Smooth muscle cell (in vitro differentiated cells): ENCODE results near the gene SMLR1. TPM values are rescaled to one million over a fixed set of nuclear protein-coding genes. Genes with fewer than 3 reads are reported as not detected.

ENCODE experiments used
- DNase-seq: peaks from one replicate; lab custom pipeline; 2025; ENCODE audit not compliant: unreplicated experiment; lab: John Stamatoyannopoulos, UW
- H2AFZ ChIP-seq: fragments of 200-600 bp; sonication (generic); 2 replicates; pipeline ENCODE4 v1.6.0; 2016; ENCODE audit warnings: antibody characterized with exemption, low read depth, mild to moderate bottlenecking
- H3F3A ChIP-seq: fragments of 200-600 bp; sonication (generic); 2 replicates; pipeline ENCODE4 v1.6.0; 2017; ENCODE audit warnings: antibody characterized with exemption, low read depth
- H3K27ac ChIP-seq: fragments of 200-600 bp; sonication (generic); 2 replicates; pipeline ENCODE4 v1.5.1; 2016; ENCODE audit warnings: low read depth, mild to moderate bottlenecking
- H3K27me3 ChIP-seq: fragments of 200-600 bp; sonication (generic); 2 replicates; pipeline ENCODE4 v1.6.1; 2016; ENCODE audit warnings: low read depth, mild to moderate bottlenecking
- H3K36me3 ChIP-seq: fragments of 200-600 bp; sonication (generic); 2 replicates; pipeline ENCODE4 v1.5.1; 2016; ENCODE audit warnings: low read depth
- H3K4me1 ChIP-seq: fragments of 200-600 bp; sonication (generic); 2 replicates; pipeline ENCODE4 v1.5.1; 2016; ENCODE audit warnings: low read depth
- H3K4me2 ChIP-seq: fragments of 200-600 bp; sonication (generic); 2 replicates; pipeline ENCODE4 v1.6.0; 2016; ENCODE audit warnings: mild to moderate bottlenecking
- H3K4me3 ChIP-seq: fragments of 200-600 bp; sonication (generic); 2 replicates; pipeline ENCODE4 v1.5.1; 2016; ENCODE audit warnings: mild to moderate bottlenecking
- H3K79me2 ChIP-seq: fragments of 200-600 bp; sonication (generic); 2 replicates; pipeline ENCODE4 v1.6.0; 2016; ENCODE audit warnings: low read depth, mild to moderate bottlenecking
- H3K9ac ChIP-seq: fragments of 200-600 bp; sonication (generic); 2 replicates; pipeline ENCODE4 v1.6.0; 2016; ENCODE audit warnings: low read depth
- H3K9me3 ChIP-seq: fragments of 200-600 bp; sonication (generic); replicated peaks from 2 replicates; pipeline ENCODE4 v1.5.1; 2016; ENCODE audit warnings: low read depth
- H4K20me1 ChIP-seq: fragments of 200-600 bp; sonication (generic); 2 replicates; pipeline ENCODE4 v1.6.0; 2016; ENCODE audit warnings: low read depth
- CTCF ChIP-seq: fragments of 200-600 bp; sonication (generic); IDR thresholded peaks from 2 replicates; pipeline ENCODE4 v1.5.1; 2017; ENCODE audit warnings: borderline replicate concordance, mild to moderate bottlenecking, antibody characterized with exemption; ENCODE audit not compliant: insufficient read depth, poor library complexity, severe bottlenecking
- whole genome bisulfite sequencing: methylation state at CpG from one replicate; pipeline ENCODE4 v1.1.7; 2016; ENCODE audit warnings: low lambda C conversion rate; 5-methylcytosine and 5-hydroxymethylcytosine counted together
- polyA plus RNA-seq: library from polyadenylated mRNA; unstranded; fragments of >200 nt; fragmentation: Nextera tagmentation; extraction: Ambion mirVana; gene quantifications from 2 replicates; pipeline ENCODE4 v1.2.1, GENCODE V29; 2016
- total RNA-seq: library from RNA; depleted of rRNA; stranded (reverse); fragments of >200 nt; gene quantifications from 2 replicates; pipeline ENCODE4 v1.2.3, GENCODE V29; 2014

SMLR1 gene
- total and polyA plus RNA-seq, 2 experiments from 2014 or later = not detected

DNA sequence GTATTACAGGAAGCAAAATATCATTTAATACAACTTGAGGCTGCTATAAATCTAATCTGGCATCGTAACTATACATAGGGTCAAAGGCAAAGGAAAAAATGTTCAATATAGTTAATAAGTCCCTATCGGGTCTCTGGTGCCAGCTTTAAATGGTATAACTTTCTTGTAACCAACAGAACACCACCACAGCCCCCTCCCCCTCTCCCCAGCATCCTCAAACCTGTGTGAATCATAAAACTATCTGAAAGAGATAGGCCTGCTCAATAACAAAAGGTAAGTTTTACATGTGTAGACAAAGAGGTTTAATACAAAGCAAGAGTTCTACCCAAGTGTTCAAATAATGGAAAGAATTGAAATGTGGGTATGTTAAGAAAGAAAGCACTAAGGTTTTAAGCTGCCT lies 12.2 kb downstream of the SMLR1 start:
- Histone ChIP-seq H4K20me1 (no peaks in the 10 kb centered on the region), H3K4me2 (no peak overlapping the region), H3K9me3 (no peaks in the 10 kb centered on the region), H3K36me3 (no peaks in the 10 kb centered on the region), H3K9ac (no peak overlapping the region), H2AFZ (no peak overlapping the region), H3F3A (no peaks in the 10 kb centered on the region), H3K4me1 (no peaks in the 10 kb centered on the region), H3K27me3 (no peaks in the 10 kb centered on the region), H3K27ac (no peak overlapping the region), H3K79me2 (no peaks in the 10 kb centered on the region), H3K4me3 (no peak overlapping the region)
- no peak for DNase-seq
- WGBS = 100% methylated on average over 2 of the region's 2 CpGs
- no peak for TF ChIP-seq CTCF

GRCh38 chr6:130840050-130840449 lies 12.8 kb downstream of the SMLR1 start:
- no peaks in the 10 kb centered on the region for H3K9me3 ChIP-seq

GRCh38 chr6:130841128-130841728 lies 14.0 kb downstream of the SMLR1 start:
- no peak overlapping the region for H3K4me2 ChIP-seq
- 78% methylated on average over 4 of the region's 4 CpGs for WGBS

More at GRCh38 chr6:130840050-130840449, 12.8 kb downstream of the SMLR1 start:
- Histone ChIP-seq H2AFZ (no peak overlapping the region), H3K27me3 (no peaks in the 10 kb centered on the region), H4K20me1 (no peaks in the 10 kb centered on the region), H3K9ac (no peak overlapping the region), H3K79me2 (no peaks in the 10 kb centered on the region), H3K4me3 (no peak overlapping the region), H3K4me1 (no peaks in the 10 kb centered on the region), H3K36me3 (no peaks in the 10 kb centered on the region), H3K4me2 (no peak overlapping the region), H3F3A (no peaks in the 10 kb centered on the region), H3K27ac (no peak overlapping the region)
- no peak for DNase-seq
- WGBS = 98% methylated on average over 2 of the region's 2 CpGs
- no peak for TF ChIP-seq CTCF

More at GRCh38 chr6:130841128-130841728, 14.0 kb downstream of the SMLR1 start:
- no peaks in the 10 kb centered on the region for H3K9me3 ChIP-seq
- H3F3A ChIP-seq = no peaks in the 10 kb centered on the region
- H3K4me1 ChIP-seq = no peaks in the 10 kb centered on the region
- no peaks in the 10 kb centered on the region for H3K27me3 ChIP-seq
- no peaks in the 10 kb centered on the region for H3K79me2 ChIP-seq
- DNase-seq = no peak
- no peak overlapping the region for H3K4me3 ChIP-seq
- no peak for TF ChIP-seq CTCF
- no peak overlapping the region for H3K9ac ChIP-seq
- H3K27ac ChIP-seq = no peak overlapping the region
- no peaks in the 10 kb centered on the region for H4K20me1 ChIP-seq
- H3K36me3 ChIP-seq = no peaks in the 10 kb centered on the region
- no peak overlapping the region for H2AFZ ChIP-seq
